Measurements from ENCODE around the gene EMC1.
A peak's percentile ranks its signal among the peaks of the same experiment; 100 is the strongest.

EMC1 gene

DNA sequence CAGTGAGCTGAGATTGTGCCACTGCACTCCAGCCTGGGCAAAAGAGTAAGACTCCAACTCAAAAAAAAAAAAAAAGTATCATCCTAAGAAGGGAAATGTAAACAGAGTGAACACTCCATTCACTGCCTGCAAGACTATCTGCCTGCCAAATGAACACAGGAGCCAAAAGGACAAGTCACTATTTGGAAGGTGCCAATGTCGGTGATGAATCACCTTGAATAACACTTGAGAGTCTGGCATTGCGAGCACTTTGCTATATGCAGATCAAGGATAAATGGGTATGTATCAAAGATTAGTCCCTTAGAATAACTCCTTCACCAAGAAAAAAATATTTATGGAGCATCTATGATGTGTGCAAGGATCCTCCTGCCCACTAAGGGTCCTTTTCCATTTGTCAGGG lies 47.9 kb downstream of the EMC1 start:
- Histone ChIP-seq H3K4me3 (ENCODE audit: low read length in 2 of 2) (no peak overlapping the region), H3K4me1 (ENCODE audit: control insufficient read depth, insufficient read depth, low read length) (peaks cover 43% of the 10 kb centered on the region), H3K27ac (ENCODE audit: low read length) (peak overlapping the region; percentile 3), H3K27me3 (ENCODE audit: control insufficient read depth in 1 of 2, insufficient read depth in 2 of 2, low read length in 2 of 2) (no peaks in the 10 kb centered on the region), H3K36me3 (ENCODE audit: control insufficient read depth in 2 of 2, insufficient read depth in 2 of 2, low read length in 2 of 2) (peaks cover 11 to 12% of the 10 kb centered on the region in 2 donors), H3K9ac (ENCODE audit: low read length in 2 of 2) (no peak overlapping the region), H3K9me3 (ENCODE audit: control insufficient read depth in 2 of 2, low read length in 2 of 2) (no peaks in the 10 kb centered on the region)

DNA sequence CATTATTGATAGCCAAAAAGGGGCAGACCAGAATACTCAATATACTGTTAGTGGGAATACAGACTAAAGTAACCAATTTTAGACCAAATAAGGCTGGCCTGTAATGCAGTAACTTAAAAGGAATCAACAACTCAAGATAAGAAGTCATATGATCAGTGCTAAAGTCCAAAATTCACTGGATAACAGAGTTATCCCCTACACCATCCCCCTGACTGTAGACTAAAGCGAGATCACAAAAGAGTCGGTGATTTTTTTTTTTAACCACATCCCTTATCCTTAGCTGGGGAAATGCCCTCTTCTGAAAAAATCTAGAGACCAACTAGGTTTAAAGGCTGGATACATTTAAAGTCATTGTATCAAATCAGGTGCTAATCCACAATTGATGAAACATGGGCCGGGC lies 48.9 kb downstream of the EMC1 start:
- Histone ChIP-seq H3K4me1 (ENCODE audit: control insufficient read depth, insufficient read depth, low read length) (peaks cover 36% of the 10 kb centered on the region), H3K9me3 (ENCODE audit: control insufficient read depth in 2 of 2, low read length in 2 of 2) (no peaks in the 10 kb centered on the region), H3K27me3 (ENCODE audit: control insufficient read depth in 1 of 2, insufficient read depth in 2 of 2, low read length in 2 of 2) (no peaks in the 10 kb centered on the region), H3K9ac (ENCODE audit: low read length in 2 of 2) (no peak overlapping the region), H3K36me3 (ENCODE audit: control insufficient read depth in 2 of 2, insufficient read depth in 2 of 2, low read length in 2 of 2) (peaks cover 20 to 23% of the 10 kb centered on the region in 2 donors), H3K27ac (ENCODE audit: low read length) (no peak overlapping the region), H3K4me3 (ENCODE audit: low read length in 2 of 2) (no peak overlapping the region)

DNA sequence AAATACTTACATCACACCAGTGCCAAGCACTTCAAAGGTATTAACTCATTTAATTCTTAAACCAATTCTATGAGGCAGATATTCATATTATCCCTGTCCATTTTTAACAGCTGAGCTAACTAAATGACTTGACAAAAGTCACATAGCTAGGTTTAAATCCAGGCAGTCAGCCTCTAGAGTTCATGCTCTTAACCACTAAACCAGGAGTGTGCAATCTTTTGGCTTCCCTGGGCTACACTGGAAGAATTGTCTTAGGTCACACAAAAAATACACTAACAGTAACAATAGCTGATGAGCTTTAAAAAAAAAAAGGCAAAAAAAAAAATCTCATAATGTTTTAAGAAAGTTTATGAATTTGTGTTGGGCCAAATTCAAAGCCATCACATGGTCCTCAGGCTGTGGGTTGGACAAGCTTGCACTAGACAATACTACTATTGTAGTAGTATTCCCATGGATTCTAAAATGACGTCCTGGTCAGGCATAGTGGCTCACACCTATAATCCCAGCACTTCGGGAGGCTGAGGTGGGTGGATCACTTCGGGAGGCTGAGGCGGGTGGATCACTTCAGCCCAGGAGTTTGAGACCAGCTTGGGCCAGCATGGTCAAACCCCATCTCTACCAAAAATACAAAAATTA lies 51.2 kb downstream of the EMC1 start:
- H3K36me3 ChIP-seq (ENCODE audit: control insufficient read depth in 2 of 2, insufficient read depth in 2 of 2, low read length in 2 of 2), result peaks cover 40 to 42% of the 10 kb centered on the region in 2 donors
- no peak overlapping the region for H3K27ac ChIP-seq (ENCODE audit: low read length)
- no peak overlapping the region for H3K9ac ChIP-seq (ENCODE audit: low read length in 2 of 2)
- no peaks in the 10 kb centered on the region for H3K9me3 ChIP-seq (ENCODE audit: control insufficient read depth in 2 of 2, low read length in 2 of 2)
- H3K27me3 ChIP-seq (ENCODE audit: control insufficient read depth in 1 of 2, insufficient read depth in 2 of 2, low read length in 2 of 2), result no peaks in the 10 kb centered on the region
- no peak overlapping the region for H3K4me3 ChIP-seq (ENCODE audit: low read length in 2 of 2)
- peaks cover 30% of the 10 kb centered on the region for H3K4me1 ChIP-seq (ENCODE audit: control insufficient read depth, insufficient read depth, low read length)

DNA sequence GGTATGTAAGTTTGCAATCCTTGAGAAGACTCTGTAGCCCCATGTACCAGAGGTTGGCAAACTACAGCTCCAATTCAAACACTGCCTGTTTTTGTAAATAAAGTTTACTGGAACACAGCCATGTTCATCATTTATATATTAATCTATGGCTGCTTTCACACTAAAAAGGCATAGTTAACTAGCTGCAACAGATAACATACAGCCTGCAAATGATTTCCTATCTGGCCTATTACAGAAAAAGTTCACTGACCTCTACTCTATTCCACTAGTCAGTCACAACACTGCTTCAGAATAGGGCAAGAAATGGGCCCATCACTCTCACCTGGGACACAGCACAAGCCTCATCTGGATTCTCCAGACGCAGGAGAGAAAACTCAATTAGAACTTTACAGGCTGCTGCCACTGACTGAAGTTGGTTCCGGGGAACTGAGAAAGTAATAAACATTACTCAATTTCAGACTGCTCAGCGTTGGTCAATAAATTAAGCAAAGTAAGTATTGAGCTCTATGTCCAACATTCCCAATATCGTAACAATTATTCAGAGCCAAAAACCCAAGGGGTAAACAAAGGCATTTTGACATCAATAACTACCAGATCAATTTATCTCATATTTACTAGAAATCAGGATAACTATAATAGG lies 51.9 kb downstream of the EMC1 start:
- H3K4me1 ChIP-seq (ENCODE audit: control insufficient read depth, insufficient read depth, low read length), result peaks cover 26% of the 10 kb centered on the region
- peaks cover 41 to 42% of the 10 kb centered on the region in 2 donors for H3K36me3 ChIP-seq (ENCODE audit: control insufficient read depth in 2 of 2, insufficient read depth in 2 of 2, low read length in 2 of 2)
- no peak overlapping the region for H3K4me3 ChIP-seq (ENCODE audit: low read length in 2 of 2)
- peak overlapping the region in 1 of 2 donors; percentile 21 for H3K9ac ChIP-seq (ENCODE audit: low read length in 2 of 2)
- no peaks in the 10 kb centered on the region for H3K27me3 ChIP-seq (ENCODE audit: control insufficient read depth in 1 of 2, insufficient read depth in 2 of 2, low read length in 2 of 2)
- no peak overlapping the region for H3K27ac ChIP-seq (ENCODE audit: low read length)
- H3K9me3 ChIP-seq (ENCODE audit: control insufficient read depth in 2 of 2, low read length in 2 of 2), result no peaks in the 10 kb centered on the region

DNA sequence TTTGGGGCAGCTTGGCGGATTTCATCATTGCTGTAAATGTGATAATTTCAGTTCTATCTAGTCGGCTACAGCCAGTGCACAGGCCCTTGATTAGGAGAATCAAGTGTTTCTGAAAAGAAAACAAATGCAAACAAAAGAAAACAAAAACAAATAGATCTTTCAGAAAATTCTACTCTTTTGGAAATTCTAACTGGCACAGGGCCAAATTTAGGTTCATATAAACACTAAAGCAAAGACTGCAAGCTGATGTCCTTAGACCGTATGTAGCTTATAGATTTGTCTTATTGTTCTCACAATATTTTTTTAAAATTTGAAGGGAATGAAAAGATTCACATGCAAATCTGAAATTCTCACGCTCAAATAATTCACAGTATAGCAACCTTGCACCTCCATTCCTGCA lies 52.5 kb downstream of the EMC1 start:
- Histone ChIP-seq H3K9ac (ENCODE audit: low read length in 2 of 2) (no peak overlapping the region), H3K27ac (ENCODE audit: low read length) (no peak overlapping the region), H3K27me3 (ENCODE audit: control insufficient read depth in 1 of 2, insufficient read depth in 2 of 2, low read length in 2 of 2) (no peaks in the 10 kb centered on the region), H3K4me1 (ENCODE audit: control insufficient read depth, insufficient read depth, low read length) (peaks cover 26% of the 10 kb centered on the region), H3K36me3 (ENCODE audit: control insufficient read depth in 2 of 2, insufficient read depth in 2 of 2, low read length in 2 of 2) (peaks cover 44 to 46% of the 10 kb centered on the region in 2 donors), H3K4me3 (ENCODE audit: low read length in 2 of 2) (no peak overlapping the region), H3K9me3 (ENCODE audit: control insufficient read depth in 2 of 2, low read length in 2 of 2) (no peaks in the 10 kb centered on the region)

DNA sequence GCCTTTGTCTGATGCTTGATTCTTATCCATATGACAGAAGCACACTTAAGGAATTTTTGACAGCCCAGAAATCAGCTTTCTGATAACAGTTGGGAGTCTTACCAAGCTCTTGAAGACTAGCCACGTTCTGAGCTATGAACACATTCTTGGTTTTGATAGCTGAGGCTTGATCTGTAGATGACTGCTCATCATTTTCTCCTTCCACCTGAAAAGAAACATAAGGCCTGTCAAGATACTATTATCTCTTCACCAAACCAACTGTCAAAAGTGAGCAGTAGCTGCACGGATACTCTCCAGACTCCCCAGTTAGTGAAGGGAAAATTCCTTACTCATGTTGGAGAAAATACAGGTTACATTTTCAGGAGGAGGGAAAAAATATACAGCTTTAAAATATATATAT lies 53.5 kb downstream of the EMC1 start:
- H3K9ac ChIP-seq (ENCODE audit: low read length in 2 of 2), result no peak overlapping the region
- no peak overlapping the region for H3K27ac ChIP-seq (ENCODE audit: low read length)
- no peak overlapping the region for H3K4me3 ChIP-seq (ENCODE audit: low read length in 2 of 2)
- peaks cover 17% of the 10 kb centered on the region for H3K4me1 ChIP-seq (ENCODE audit: control insufficient read depth, insufficient read depth, low read length)
- H3K9me3 ChIP-seq (ENCODE audit: control insufficient read depth in 2 of 2, low read length in 2 of 2), result no peaks in the 10 kb centered on the region
- peaks cover 54 to 56% of the 10 kb centered on the region in 2 donors for H3K36me3 ChIP-seq (ENCODE audit: control insufficient read depth in 2 of 2, insufficient read depth in 2 of 2, low read length in 2 of 2)
- no peaks in the 10 kb centered on the region for H3K27me3 ChIP-seq (ENCODE audit: control insufficient read depth in 1 of 2, insufficient read depth in 2 of 2, low read length in 2 of 2)

DNA sequence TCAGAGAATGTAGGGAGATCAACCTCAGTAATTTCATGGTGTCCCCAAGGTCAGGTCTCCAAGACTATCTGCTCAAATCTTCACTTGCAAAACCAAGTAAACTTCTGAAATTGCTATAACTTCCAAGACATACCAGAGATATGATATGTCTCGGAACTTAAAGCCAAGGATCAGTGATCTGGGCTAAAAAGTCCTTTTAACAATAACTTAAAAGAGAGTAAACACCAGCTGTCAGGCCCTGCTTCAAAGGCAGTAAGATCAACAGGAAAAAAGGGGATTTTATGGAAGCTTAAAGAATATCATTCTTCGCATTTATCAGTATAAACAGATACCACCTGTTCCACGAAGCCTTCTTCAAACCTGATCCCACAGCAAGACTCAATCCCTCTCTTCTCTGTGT lies 55.0 kb downstream of the EMC1 start:
- no peak overlapping the region for H3K9ac ChIP-seq (ENCODE audit: low read length in 2 of 2)
- peaks cover 64 to 67% of the 10 kb centered on the region in 2 donors for H3K36me3 ChIP-seq (ENCODE audit: control insufficient read depth in 2 of 2, insufficient read depth in 2 of 2, low read length in 2 of 2)
- no peak overlapping the region for H3K4me3 ChIP-seq (ENCODE audit: low read length in 2 of 2)
- H3K27ac ChIP-seq (ENCODE audit: low read length), result no peak overlapping the region
- H3K27me3 ChIP-seq (ENCODE audit: control insufficient read depth in 1 of 2, insufficient read depth in 2 of 2, low read length in 2 of 2), result no peaks in the 10 kb centered on the region
- H3K4me1 ChIP-seq (ENCODE audit: control insufficient read depth, insufficient read depth, low read length), result peaks cover 10% of the 10 kb centered on the region
- H3K9me3 ChIP-seq (ENCODE audit: control insufficient read depth in 2 of 2, low read length in 2 of 2), result no peaks in the 10 kb centered on the region

DNA sequence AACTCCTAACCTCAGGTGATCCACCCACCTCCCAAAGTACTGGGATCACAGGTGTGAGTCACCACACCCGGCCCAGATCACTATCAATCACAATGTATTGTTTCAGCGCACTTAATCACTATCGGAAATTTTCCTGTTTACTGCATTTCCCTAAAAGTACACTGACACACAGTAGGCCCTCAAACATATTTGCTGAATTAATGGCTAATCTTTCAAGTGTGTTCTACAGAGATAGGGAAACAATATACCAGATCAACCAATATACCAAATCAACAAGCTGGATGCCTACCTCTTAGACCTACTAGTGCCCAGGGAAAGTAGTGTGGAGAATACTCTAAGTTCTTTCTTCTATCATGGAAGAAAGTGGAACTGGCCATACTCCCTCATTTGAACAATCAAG lies 58.3 kb downstream of the EMC1 start:
- H3K9me3 ChIP-seq (ENCODE audit: control insufficient read depth in 2 of 2, low read length in 2 of 2), result no peaks in the 10 kb centered on the region
- H3K36me3 ChIP-seq (ENCODE audit: control insufficient read depth in 2 of 2, insufficient read depth in 2 of 2, low read length in 2 of 2), result peaks cover 58 to 69% of the 10 kb centered on the region in 2 donors
- H3K27ac ChIP-seq (ENCODE audit: low read length), result no peak overlapping the region
- no peaks in the 10 kb centered on the region for H3K4me1 ChIP-seq (ENCODE audit: control insufficient read depth, insufficient read depth, low read length)
- H3K4me3 ChIP-seq (ENCODE audit: low read length in 2 of 2), result no peak overlapping the region
- no peaks in the 10 kb centered on the region for H3K27me3 ChIP-seq (ENCODE audit: control insufficient read depth in 1 of 2, insufficient read depth in 2 of 2, low read length in 2 of 2)
- H3K9ac ChIP-seq (ENCODE audit: low read length in 2 of 2), result no peak overlapping the region

DNA sequence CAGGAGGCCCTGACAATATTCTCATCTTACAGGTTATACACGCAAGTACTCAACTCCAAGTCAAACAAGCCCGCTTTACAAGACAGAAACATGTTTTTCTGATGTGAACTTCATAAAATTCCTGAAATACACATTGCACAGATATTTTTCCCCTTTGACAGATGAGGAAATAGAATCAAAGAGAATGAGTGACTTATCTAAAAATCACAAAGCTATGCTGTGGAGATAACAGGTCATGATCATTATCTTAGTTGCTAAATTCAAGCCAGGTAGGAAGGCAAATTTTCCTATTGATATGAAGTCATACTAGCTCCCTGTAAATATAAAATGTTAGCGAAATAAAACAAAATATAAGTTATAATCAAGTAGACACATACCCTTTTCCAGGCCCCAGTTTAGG lies 59.5 kb downstream of the EMC1 start:
- no peaks in the 10 kb centered on the region for H3K27me3 ChIP-seq (ENCODE audit: control insufficient read depth in 1 of 2, insufficient read depth in 2 of 2, low read length in 2 of 2)
- no peak overlapping the region for H3K4me3 ChIP-seq (ENCODE audit: low read length in 2 of 2)
- peaks cover 48 to 65% of the 10 kb centered on the region in 2 donors for H3K36me3 ChIP-seq (ENCODE audit: control insufficient read depth in 2 of 2, insufficient read depth in 2 of 2, low read length in 2 of 2)
- no peak overlapping the region for H3K27ac ChIP-seq (ENCODE audit: low read length)
- no peak overlapping the region for H3K9ac ChIP-seq (ENCODE audit: low read length in 2 of 2)
- H3K4me1 ChIP-seq (ENCODE audit: control insufficient read depth, insufficient read depth, low read length), result no peaks in the 10 kb centered on the region
- no peaks in the 10 kb centered on the region for H3K9me3 ChIP-seq (ENCODE audit: control insufficient read depth in 2 of 2, low read length in 2 of 2)

DNA sequence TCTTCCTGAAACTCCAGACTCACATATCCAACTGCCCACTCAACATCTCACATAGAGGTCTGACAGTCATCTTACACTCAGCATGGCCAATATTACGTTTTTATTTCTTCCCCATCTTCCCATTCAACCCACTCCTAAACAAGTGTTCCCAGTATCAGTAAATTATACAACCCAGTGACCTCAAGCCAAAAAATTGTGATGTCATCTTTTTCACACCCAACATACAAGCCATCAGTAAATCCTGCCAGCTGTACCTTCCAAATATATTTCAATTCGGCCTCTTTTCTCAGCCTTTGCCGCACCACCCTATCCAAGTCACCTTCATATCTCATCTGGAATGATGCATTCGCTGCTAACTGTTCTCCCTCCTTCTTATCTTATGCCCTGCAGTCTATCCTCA lies 60.9 kb downstream of the EMC1 start:
- peaks cover 46 to 64% of the 10 kb centered on the region in 2 donors for H3K36me3 ChIP-seq (ENCODE audit: control insufficient read depth in 2 of 2, insufficient read depth in 2 of 2, low read length in 2 of 2)
- no peaks in the 10 kb centered on the region for H3K27me3 ChIP-seq (ENCODE audit: control insufficient read depth in 1 of 2, insufficient read depth in 2 of 2, low read length in 2 of 2)
- H3K27ac ChIP-seq (ENCODE audit: low read length), result no peak overlapping the region
- no peak overlapping the region for H3K9ac ChIP-seq (ENCODE audit: low read length in 2 of 2)
- H3K9me3 ChIP-seq (ENCODE audit: control insufficient read depth in 2 of 2, low read length in 2 of 2), result no peaks in the 10 kb centered on the region
- H3K4me3 ChIP-seq (ENCODE audit: low read length in 2 of 2), result no peak overlapping the region
- no peaks in the 10 kb centered on the region for H3K4me1 ChIP-seq (ENCODE audit: control insufficient read depth, insufficient read depth, low read length)

DNA sequence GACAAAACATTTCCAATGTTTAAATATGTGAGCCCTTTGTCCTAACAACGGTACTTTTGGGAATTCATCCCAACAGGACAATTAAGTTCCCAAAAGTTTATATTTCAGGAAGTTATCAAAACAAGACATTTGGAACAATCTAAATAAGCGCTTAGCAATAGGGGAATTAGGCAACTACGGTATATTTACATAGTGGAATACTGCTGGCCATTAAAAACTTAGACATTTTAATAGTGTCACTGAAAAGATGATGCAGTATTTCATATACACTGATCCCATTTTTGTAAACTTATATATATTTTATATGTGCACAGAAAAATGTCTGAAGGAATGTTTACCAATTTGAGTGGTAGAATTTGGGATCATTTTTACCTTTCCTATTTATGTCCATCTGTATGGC lies 62.1 kb downstream of the EMC1 start:
- H3K36me3 ChIP-seq (ENCODE audit: control insufficient read depth in 2 of 2, insufficient read depth in 2 of 2, low read length in 2 of 2), result peaks cover 51 to 66% of the 10 kb centered on the region in 2 donors
- H3K9ac ChIP-seq (ENCODE audit: low read length in 2 of 2), result no peak overlapping the region
- no peaks in the 10 kb centered on the region for H3K9me3 ChIP-seq (ENCODE audit: control insufficient read depth in 2 of 2, low read length in 2 of 2)
- H3K27ac ChIP-seq (ENCODE audit: low read length), result no peak overlapping the region
- no peaks in the 10 kb centered on the region for H3K4me1 ChIP-seq (ENCODE audit: control insufficient read depth, insufficient read depth, low read length)
- H3K4me3 ChIP-seq (ENCODE audit: low read length in 2 of 2), result no peak overlapping the region
- H3K27me3 ChIP-seq (ENCODE audit: control insufficient read depth in 1 of 2, insufficient read depth in 2 of 2, low read length in 2 of 2), result no peaks in the 10 kb centered on the region

Measured in stomach smooth muscle (tissue), 2 donors.